Vagina (tissue), 2 donors: Measurements from ENCODE around the gene DPYSL5.

Source experiments
- POLR2A ChIP-seq, 2 donors: fragments of 450-650 bp; IDR thresholded peaks; one replicate each; pipeline ENCODE4 v1.6.1; 2017; ENCODE audit warnings: antibody characterized with exemption in 2 of 2, mild to moderate bottlenecking in 2 of 2, moderate library complexity in 2 of 2
- POLR2AphosphoS5 ChIP-seq, 2 donors: sonication (generic); formaldehyde crosslinking; IDR thresholded peaks; one replicate each; pipeline ENCODE4 v1.9.0; 2017; ENCODE audit warnings: antibody characterized with exemption in 2 of 2, mild to moderate bottlenecking in 2 of 2, low read depth in 1 of 2; ENCODE audit not compliant: insufficient read depth in 1 of 2
- TF ChIP-seq, protein P1 (sequence below), 3 experiments: fragments of 450-650 bp in 2 of 3; fragments of 200-600 bp in 1 of 3; sonication (generic) in 1 of 3; IDR thresholded peaks; one replicate each; pipeline ENCODE4 v1.5.1; 2017 to 2019; ENCODE audit warnings: antibody characterized with exemption in 3 of 3, mild to moderate bottlenecking in 2 of 3, moderate library complexity in 2 of 3

DNA sequence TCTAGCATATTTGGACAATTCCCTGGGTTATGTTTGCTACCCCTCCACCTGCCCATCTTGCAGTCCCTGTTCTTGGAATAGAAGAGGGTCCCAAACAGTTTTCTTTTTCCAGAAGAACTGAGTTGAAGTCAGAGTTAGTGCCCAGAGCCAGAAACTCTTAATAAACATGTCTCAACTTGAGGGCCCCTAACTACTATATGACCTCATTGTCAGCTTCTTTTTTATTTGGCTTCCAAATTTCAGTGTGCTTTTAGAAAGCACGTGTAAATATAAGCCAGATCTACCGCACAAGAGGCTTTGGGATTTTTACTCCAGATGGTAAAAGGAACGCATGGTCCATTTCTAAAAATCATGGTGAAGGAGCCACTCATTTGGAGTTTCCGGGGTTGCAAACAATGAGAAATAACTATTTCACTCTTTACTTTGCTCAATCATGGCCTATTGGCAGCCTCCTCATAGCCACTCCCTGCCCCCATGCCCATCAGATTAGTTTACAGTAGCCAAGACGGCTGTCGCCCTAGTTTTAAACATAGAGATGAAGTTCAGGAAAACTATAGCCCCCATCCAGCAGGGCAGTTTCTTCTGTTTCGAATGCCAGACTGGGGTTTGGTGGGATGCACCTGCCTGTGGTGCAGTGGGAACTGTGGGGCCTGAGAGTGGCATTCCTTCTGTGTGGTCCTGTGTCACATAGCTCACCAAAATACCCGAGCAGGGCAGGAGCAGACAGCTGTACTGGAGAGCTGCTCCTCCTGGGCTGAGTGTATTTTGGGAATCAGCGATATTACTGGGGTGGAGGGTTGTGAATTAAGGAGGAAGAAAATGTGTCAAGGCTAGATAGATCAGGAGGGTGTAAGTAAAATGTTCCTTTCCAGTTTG, 124.2 kb downstream of the DPYSL5 start:
- TF ChIP-seq POLR2A (IDR thresholded peaks at IDR 0.05): no peak
- TF ChIP-seq, protein P1, sequence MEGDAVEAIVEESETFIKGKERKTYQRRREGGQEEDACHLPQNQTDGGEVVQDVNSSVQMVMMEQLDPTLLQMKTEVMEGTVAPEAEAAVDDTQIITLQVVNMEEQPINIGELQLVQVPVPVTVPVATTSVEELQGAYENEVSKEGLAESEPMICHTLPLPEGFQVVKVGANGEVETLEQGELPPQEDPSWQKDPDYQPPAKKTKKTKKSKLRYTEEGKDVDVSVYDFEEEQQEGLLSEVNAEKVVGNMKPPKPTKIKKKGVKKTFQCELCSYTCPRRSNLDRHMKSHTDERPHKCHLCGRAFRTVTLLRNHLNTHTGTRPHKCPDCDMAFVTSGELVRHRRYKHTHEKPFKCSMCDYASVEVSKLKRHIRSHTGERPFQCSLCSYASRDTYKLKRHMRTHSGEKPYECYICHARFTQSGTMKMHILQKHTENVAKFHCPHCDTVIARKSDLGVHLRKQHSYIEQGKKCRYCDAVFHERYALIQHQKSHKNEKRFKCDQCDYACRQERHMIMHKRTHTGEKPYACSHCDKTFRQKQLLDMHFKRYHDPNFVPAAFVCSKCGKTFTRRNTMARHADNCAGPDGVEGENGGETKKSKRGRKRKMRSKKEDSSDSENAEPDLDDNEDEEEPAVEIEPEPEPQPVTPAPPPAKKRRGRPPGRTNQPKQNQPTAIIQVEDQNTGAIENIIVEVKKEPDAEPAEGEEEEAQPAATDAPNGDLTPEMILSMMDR (IDR thresholded peaks at IDR 0.05): no peak
- no peak for TF ChIP-seq POLR2AphosphoS5 (IDR thresholded peaks at IDR 0.05; ENCODE audit: insufficient read depth in 1 of 2, low read depth in 1 of 2)
